DMS114 treated with DMSO at 0.1 percent for 48 hours (cell line): ENCODE results near the gene CSMD2.
"Not testable (repeated sequence)": the region's sequence is repeated elsewhere in the genome, so short reads cannot be mapped to it uniquely, and the experiment has no call there.

Experiments
- DNase-seq: peaks from one replicate; lab custom pipeline; 2025; ENCODE audit not compliant: unreplicated experiment; lab: John Stamatoyannopoulos, UW

The CSMD2 gene

GRCh38 chr1:34055818-34056217, 109.2 kb downstream of the CSMD2 start:
- no peak for DNase-seq

GRCh38 chr1:34054920-34055319, 110.1 kb downstream of the CSMD2 start:
- no peak for DNase-seq

- DNase-seq, result no peak
These were observed 111.4 kb downstream of the CSMD2 start for GRCh38 chr1:34053660-34054059.

GRCh38 chr1:34052565-34052964, 112.5 kb downstream of the CSMD2 start:
- no peak for DNase-seq

- no peak for DNase-seq
These were observed 114.1 kb downstream of the CSMD2 start for GRCh38 chr1:34050709-34051485.

- no peak for DNase-seq
These were observed 115.0 kb downstream of the CSMD2 start for GRCh38 chr1:34049994-34050393.

- DNase-seq, result no peak
These were observed 115.6 kb downstream of the CSMD2 start for GRCh38 chr1:34049477-34049876.

GRCh38 chr1:34037856-34038255, 127.2 kb downstream of the CSMD2 start:
- no peak for DNase-seq

- no peak for DNase-seq
These were observed 127.9 kb downstream of the CSMD2 start for GRCh38 chr1:34037109-34037508.

- DNase-seq, result no peak
These were observed 131.0 kb downstream of the CSMD2 start for GRCh38 chr1:34034036-34034435.

- DNase-seq, result no peak
These were observed 135.1 kb downstream of the CSMD2 start for GRCh38 chr1:34029954-34030353.

GRCh38 chr1:34029515-34029914, 135.5 kb downstream of the CSMD2 start:
- DNase-seq, result no peak

- no peak for DNase-seq
These were observed 136.5 kb downstream of the CSMD2 start for GRCh38 chr1:34028381-34029055.

GRCh38 chr1:34025675-34026074, 139.4 kb downstream of the CSMD2 start:
- DNase-seq, result no peak

GRCh38 chr1:34024485-34024884, 140.5 kb downstream of the CSMD2 start:
- no peak for DNase-seq

GRCh38 chr1:34019741-34020552, 145.1 kb downstream of the CSMD2 start:
- DNase-seq, result no peak

- no peak for DNase-seq
These were observed 146.7 kb downstream of the CSMD2 start for GRCh38 chr1:34018285-34018684.

GRCh38 chr1:34016281-34016680, 148.7 kb downstream of the CSMD2 start:
- DNase-seq, result not testable (repeated sequence)

- DNase-seq, result no peak
These were observed 150.9 kb downstream of the CSMD2 start for GRCh38 chr1:34013958-34014737.

GRCh38 chr1:34013136-34013535, 151.9 kb downstream of the CSMD2 start:
- DNase-seq, result no peak
